SU-DHL-6 (cell line): Measurements from ENCODE around the gene HSPA12A.

Experiments
- CTCF ChIP-seq: fragments of 200-600 bp; sonication (generic); IDR thresholded peaks from one replicate; pipeline ENCODE4 v1.5.1; 2017; ENCODE audit warnings: antibody characterized with exemption, mild to moderate bottlenecking, low read length, moderate library complexity; ENCODE audit not compliant: insufficient read depth, poor library complexity, severe bottlenecking
- EZH2phosphoT487 ChIP-seq: fragments of 200-600 bp; sonication (generic), shearing (Covaris generic); conservative IDR thresholded peaks from 2 replicates; pipeline ENCODE4 v1.6.1; 2018; ENCODE audit warnings: mild to moderate bottlenecking, antibody characterized with exemption, low read length, moderate library complexity, mixed read lengths

- no peak for TF ChIP-seq CTCF
- TF ChIP-seq EZH2phosphoT487 = no peak
Observed at GRCh38 chr10:116771959-116772585, 29.7 kb upstream of the HSPA12A start.
